SK-N-SH (cell line): Measurements from ENCODE around the gene CATSPERZ. TPM values are rescaled to one million over a fixed set of nuclear protein-coding genes. Genes with fewer than 3 reads are reported as not detected.

Experiments
- CTCF ChIA-PET: fragments of 300-600, 350-600 bp; formaldehyde crosslinking; extraction: SDS; loops from one replicate; lab custom pipeline; 2021; lab: Yijun Ruan, JAX
- POLR2A ChIA-PET: fragments of 350-600 bp; sonication (Branson Sonifier 250); formaldehyde crosslinking; extraction: SDS; loops from one replicate; lab custom pipeline; 2020; ENCODE audit warnings: antibody characterized with exemption, inconsistent platforms; lab: Yijun Ruan, JAX
- DNase-seq: peaks from one replicate; pipeline ENCODE4 v3.0.0; 2012
- H2AFZ ChIP-seq: fragments of 200-600 bp; sonication (generic); 2 replicates; pipeline ENCODE4 v1.8.1; 2016; ENCODE audit warnings: antibody characterized with exemption, mild to moderate bottlenecking, low read depth
- H3F3A ChIP-seq: fragments of 200-600 bp; sonication (generic); replicated peaks from 2 replicates; pipeline ENCODE3; 2016; ENCODE audit warnings: antibody characterized with exemption, mild to moderate bottlenecking; ENCODE audit not compliant: insufficient read depth
- H3K27ac ChIP-seq, 2 experiments: fragments of 200-500 bp in 1 of 2; fragments of 200-600 bp in 1 of 2; sonication (Bioruptor generic) in 1 of 2; sonication (generic), shearing (Covaris generic) in 1 of 2; 2 replicates each; pipeline versions ENCODE4 v1.5.1 to v1.6.1; 2014 to 2016; ENCODE audit warnings: low read depth in 2 of 2, inconsistent platforms in 1 of 2, low read length in 1 of 2, mild to moderate bottlenecking in 1 of 2, mixed read lengths in 1 of 2
- H3K27me3 ChIP-seq: fragments of 200-600 bp; sonication (generic), shearing (Covaris generic); 2 replicates; pipeline ENCODE4 v1.6.1; 2016; ENCODE audit warnings: mixed run types; ENCODE audit not compliant: insufficient read depth
- H3K36me3 ChIP-seq, 2 experiments: fragments of 200-500 bp in 1 of 2; fragments of 200-600 bp in 1 of 2; sonication (Bioruptor generic) in 1 of 2; sonication (generic) in 1 of 2; replicated peaks in 1 of 2; 2 replicates each; pipeline versions ENCODE3 to v1.5.1; 2014 to 2016; ENCODE audit warnings: low read length in 1 of 2, mild to moderate bottlenecking in 1 of 2; ENCODE audit not compliant: insufficient read depth in 2 of 2, control insufficient read depth in 1 of 2
- H3K4me1 ChIP-seq, 2 experiments: fragments of 200-500 bp in 1 of 2; fragments of 200-600 bp in 1 of 2; sonication (Bioruptor generic) in 1 of 2; sonication (generic), shearing (Covaris generic) in 1 of 2; 2 replicates each; pipeline versions ENCODE4 v1.5.1 to v1.6.1; 2014 to 2016; ENCODE audit warnings: low read depth in 1 of 2, low read length in 1 of 2, mixed run types in 1 of 2; ENCODE audit not compliant: insufficient read depth in 2 of 2, control insufficient read depth in 1 of 2
- H3K4me2 ChIP-seq: fragments of 200-600 bp; sonication (generic), shearing (Covaris generic); 2 replicates; pipeline ENCODE4 v1.6.1; 2017; ENCODE audit warnings: mixed run types
- H3K4me3 ChIP-seq, 2 experiments: fragments of 200-500 bp in 1 of 2; fragments of 200-600 bp in 1 of 2; sonication (Bioruptor generic) in 1 of 2; sonication (generic), shearing (Covaris generic) in 1 of 2; 2 replicates each; pipeline versions ENCODE4 v1.5.1 to v1.8.1; 2014 to 2016; ENCODE audit warnings: low read depth in 2 of 2, inconsistent platforms in 1 of 2, low read length in 1 of 2, mild to moderate bottlenecking in 1 of 2, mixed read lengths in 1 of 2, moderate library complexity in 1 of 2
- H3K79me2 ChIP-seq: fragments of 200-600 bp; sonication (generic); 2 replicates; pipeline ENCODE4 v1.8.1; 2017; ENCODE audit warnings: mild to moderate bottlenecking; ENCODE audit not compliant: insufficient read depth
- H3K9ac ChIP-seq: fragments of 200-600 bp; sonication (generic); 2 replicates; pipeline ENCODE4 v1.6.1; 2017; ENCODE audit warnings: mixed run types
- H3K9me2 ChIP-seq: fragments of 200-600 bp; sonication (generic); 2 replicates; pipeline ENCODE4 v1.6.1; 2017; ENCODE audit warnings: mixed run types
- H3K9me3 ChIP-seq: fragments of 200-600 bp; sonication (generic); 2 replicates; pipeline ENCODE4 v1.6.1; 2017; ENCODE audit warnings: mixed run types, mild to moderate bottlenecking, moderate library complexity
- H4K20me1 ChIP-seq: fragments of 200-600 bp; sonication (generic); 2 replicates; pipeline ENCODE4 v1.6.1; 2017; ENCODE audit warnings: mild to moderate bottlenecking, mixed run types; ENCODE audit not compliant: insufficient read depth
- CHD2 ChIP-seq: fragments of 150-350 bp; IDR thresholded peaks from 2 replicates; pipeline ENCODE4 v1.6.1; 2018; ENCODE audit warnings: low read length; ENCODE audit not compliant: partially characterized antibody
- EP300 ChIP-seq, 2 experiments: IDR thresholded peaks; 2 replicates each; pipeline versions ENCODE4 v1.4.0 to v1.6.1; 2012; ENCODE audit warnings: borderline replicate concordance in 1 of 2, low read depth in 1 of 2, low read length in 1 of 2
- EZH2phosphoT487 ChIP-seq: fragments of 200-600 bp; sonication (generic); IDR thresholded peaks from 2 replicates; pipeline ENCODE4 v1.6.1; 2017; ENCODE audit warnings: low read depth, mixed run types, mild to moderate bottlenecking, antibody characterized with exemption, moderate library complexity, borderline replicate concordance
- FOSL2 ChIP-seq: IDR thresholded peaks from 2 replicates; pipeline ENCODE4 v1.4.0; 2012; ENCODE audit warnings: low read depth, mild to moderate bottlenecking, moderate library complexity, borderline replicate concordance
- FOXJ3 ChIP-seq: sonication (generic); formaldehyde crosslinking; IDR thresholded peaks from 2 replicates; pipeline ENCODE4 v1.5.1; 2020; ENCODE audit warnings: mild to moderate bottlenecking, missing genetic modification reagents
- FOXM1 ChIP-seq: IDR thresholded peaks from 2 replicates; pipeline ENCODE4 v1.4.0; 2012; ENCODE audit warnings: low read depth, mild to moderate bottlenecking
- GABPA ChIP-seq: IDR thresholded peaks from 2 replicates; pipeline ENCODE4 v1.4.0; 2012; ENCODE audit warnings: low read depth, mild to moderate bottlenecking
- JUND ChIP-seq: IDR thresholded peaks from 2 replicates; pipeline ENCODE4 v1.4.0; 2012
- MAX ChIP-seq: IDR thresholded peaks from 2 replicates; pipeline ENCODE4 v1.4.0; 2012; ENCODE audit warnings: low read depth
- MEF2A ChIP-seq: IDR thresholded peaks from 2 replicates; pipeline ENCODE4 v1.4.0; 2012; ENCODE audit warnings: low read depth, borderline replicate concordance
- NFIC ChIP-seq: IDR thresholded peaks from 2 replicates; pipeline ENCODE4 v1.4.0; 2012; ENCODE audit warnings: borderline replicate concordance
- NRF1 ChIP-seq: IDR thresholded peaks from 2 replicates; pipeline ENCODE4 v1.6.1; 2012; ENCODE audit warnings: low read depth, mild to moderate bottlenecking, low read length
- RAD21 ChIP-seq: IDR thresholded peaks from 2 replicates; pipeline ENCODE4 v1.6.1; 2012; ENCODE audit warnings: mild to moderate bottlenecking, low read length
- RFX5 ChIP-seq: IDR thresholded peaks from 2 replicates; pipeline ENCODE4 v1.6.1; 2012; ENCODE audit warnings: mild to moderate bottlenecking, improper control_type of control experiment, low read length
- RXRA ChIP-seq: IDR thresholded peaks from 2 replicates; pipeline ENCODE4 v1.4.0; 2012; ENCODE audit warnings: low read depth, mild to moderate bottlenecking, borderline replicate concordance
- SMC3 ChIP-seq: IDR thresholded peaks from 2 replicates; pipeline ENCODE4 v1.6.1; 2012; ENCODE audit warnings: low read depth, low read length, improper control_type of control experiment
- TAF1 ChIP-seq: IDR thresholded peaks from 2 replicates; pipeline ENCODE4 v1.6.1; 2012; ENCODE audit warnings: low read depth, mild to moderate bottlenecking, low read length, moderate library complexity, borderline replicate concordance
- TCF12 ChIP-seq: IDR thresholded peaks from 2 replicates; pipeline ENCODE4 v1.4.0; 2012
- TEAD4 ChIP-seq: IDR thresholded peaks from 2 replicates; pipeline ENCODE4 v1.4.0; 2012; ENCODE audit warnings: mild to moderate bottlenecking, borderline replicate concordance; ENCODE audit not compliant: insufficient read depth
- USF2 ChIP-seq: fragments of 150-350 bp; IDR thresholded peaks from 2 replicates; pipeline ENCODE4 v1.6.1; 2017; ENCODE audit warnings: antibody characterized with exemption, low read length, low read depth, borderline replicate concordance
- YY1 ChIP-seq: IDR thresholded peaks from 2 replicates; pipeline ENCODE4 v1.4.0; 2012; ENCODE audit warnings: low read depth, mild to moderate bottlenecking
- WGBS: methylation state at CpG from one replicate; pipeline ENCODE4 v1.1.6; 2017; ENCODE audit warnings: low lambda C conversion rate; 5-methylcytosine and 5-hydroxymethylcytosine counted together
- polyA plus RNA-seq, 3 experiments: library from polyadenylated mRNA; depleted of rRNA; stranded (reverse); fragments of >200 nt; gene quantifications; 2 replicates each; pipeline ENCODE4 v1.2.3, GENCODE V29; 2012
- TF ChIP-seq, protein P1 (sequence below): IDR thresholded peaks from 2 replicates; pipeline ENCODE4 v1.6.1; 2012; ENCODE audit warnings: mild to moderate bottlenecking, low read depth, low read length, moderate library complexity
- TF ChIP-seq, protein P2 (sequence below): fragments of 200-600 bp; sonication (generic); IDR thresholded peaks from 2 replicates; pipeline ENCODE4 v1.6.1; 2017; ENCODE audit warnings: antibody characterized with exemption, mild to moderate bottlenecking, moderate library complexity
- TF ChIP-seq, protein P3 (sequence below): IDR thresholded peaks from 2 replicates; pipeline ENCODE4 v1.4.0; 2012; ENCODE audit warnings: low read depth, borderline replicate concordance

Gene CATSPERZ
- polyA plus RNA-seq, 1 of the 3 experiments (the other 2 are of a cell fraction) = 0.54 TPM

DNA sequence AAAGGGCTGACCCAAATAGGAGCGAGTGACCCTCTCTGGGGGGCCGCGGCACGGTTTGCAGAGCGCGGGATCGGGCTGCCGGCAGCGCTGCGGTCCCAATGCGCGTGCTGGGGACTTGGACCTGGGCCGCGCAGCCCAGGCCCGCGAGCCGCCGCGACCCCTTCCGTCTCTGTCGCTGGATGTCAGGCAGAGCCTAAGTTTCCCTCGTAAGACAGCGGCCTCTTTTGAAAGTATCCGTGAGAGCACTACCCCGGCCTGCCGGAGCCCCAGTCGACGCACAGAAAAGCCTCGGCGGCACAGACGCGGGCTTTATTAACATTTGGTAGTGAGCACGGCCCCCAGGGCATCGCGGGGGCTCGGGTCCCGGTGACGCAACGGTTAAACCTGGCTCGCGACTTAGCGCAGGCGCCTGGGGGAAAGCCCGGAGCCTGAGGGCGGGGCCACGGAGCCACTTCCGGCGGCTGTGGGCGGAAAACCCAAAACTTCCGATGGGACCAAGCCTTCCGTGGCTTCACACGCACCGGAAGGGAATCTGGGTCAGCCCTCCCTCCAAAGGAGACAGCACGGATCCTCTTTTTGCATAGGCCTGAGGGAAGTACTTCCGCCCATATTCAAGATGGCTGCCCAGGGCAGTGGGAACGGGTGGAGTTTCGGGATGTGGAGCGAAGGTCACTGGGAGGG, 30.5 kb upstream of the CATSPERZ start:
- Histone ChIP-seq H3K27me3 (no peaks in the 10 kb centered on the region), H3K4me3 (peak overlapping the region; percentile 60 to 76), H3K9me3 (no peaks in the 10 kb centered on the region), H3K4me1 (peaks cover 12 to 41% of the 10 kb centered on the region in 2 experiments; a peak in 2 of 4 replicates), H3K4me2 (peak overlapping the region; percentile 96), H3F3A (peaks cover 40% of the 10 kb centered on the region), H3K9ac (peak overlapping the region; percentile 84), H3K36me3 (peaks cover 7 to 20% of the 10 kb centered on the region in 2 experiments), H3K9me2 (no peaks in the 10 kb centered on the region), H2AFZ (peak overlapping the region; percentile 83; the same call in 1 of the 2 replicates), H3K27ac (peak overlapping the region; percentile 97 to 99), H4K20me1 (no peaks in the 10 kb centered on the region), H3K79me2 (peaks cover 19% of the 10 kb centered on the region)
- peak; percentile 86 for DNase-seq
- 1% methylated on average over 22 of the region's 58 CpGs for WGBS
- POLR2A ChIA-PET = interaction anchor here (1.0 to 6.5 kb wide), 9 partner anchors 15 to 84 kb away, joined by 3 to 112 read pairs (median 9); partner anchors contain the start of genes BAD, ESRRA, FKBP2 and GPR137
- CTCF ChIA-PET = interaction anchor here (0.7 to 6.9 kb wide), 15 partner anchors 11 to 90 kb away, joined by 3 to 89 read pairs (median 10); partner anchors contain the start of genes BAD, ESRRA, FERMT3 and KCNK4
- TF ChIP-seq, protein P1, sequence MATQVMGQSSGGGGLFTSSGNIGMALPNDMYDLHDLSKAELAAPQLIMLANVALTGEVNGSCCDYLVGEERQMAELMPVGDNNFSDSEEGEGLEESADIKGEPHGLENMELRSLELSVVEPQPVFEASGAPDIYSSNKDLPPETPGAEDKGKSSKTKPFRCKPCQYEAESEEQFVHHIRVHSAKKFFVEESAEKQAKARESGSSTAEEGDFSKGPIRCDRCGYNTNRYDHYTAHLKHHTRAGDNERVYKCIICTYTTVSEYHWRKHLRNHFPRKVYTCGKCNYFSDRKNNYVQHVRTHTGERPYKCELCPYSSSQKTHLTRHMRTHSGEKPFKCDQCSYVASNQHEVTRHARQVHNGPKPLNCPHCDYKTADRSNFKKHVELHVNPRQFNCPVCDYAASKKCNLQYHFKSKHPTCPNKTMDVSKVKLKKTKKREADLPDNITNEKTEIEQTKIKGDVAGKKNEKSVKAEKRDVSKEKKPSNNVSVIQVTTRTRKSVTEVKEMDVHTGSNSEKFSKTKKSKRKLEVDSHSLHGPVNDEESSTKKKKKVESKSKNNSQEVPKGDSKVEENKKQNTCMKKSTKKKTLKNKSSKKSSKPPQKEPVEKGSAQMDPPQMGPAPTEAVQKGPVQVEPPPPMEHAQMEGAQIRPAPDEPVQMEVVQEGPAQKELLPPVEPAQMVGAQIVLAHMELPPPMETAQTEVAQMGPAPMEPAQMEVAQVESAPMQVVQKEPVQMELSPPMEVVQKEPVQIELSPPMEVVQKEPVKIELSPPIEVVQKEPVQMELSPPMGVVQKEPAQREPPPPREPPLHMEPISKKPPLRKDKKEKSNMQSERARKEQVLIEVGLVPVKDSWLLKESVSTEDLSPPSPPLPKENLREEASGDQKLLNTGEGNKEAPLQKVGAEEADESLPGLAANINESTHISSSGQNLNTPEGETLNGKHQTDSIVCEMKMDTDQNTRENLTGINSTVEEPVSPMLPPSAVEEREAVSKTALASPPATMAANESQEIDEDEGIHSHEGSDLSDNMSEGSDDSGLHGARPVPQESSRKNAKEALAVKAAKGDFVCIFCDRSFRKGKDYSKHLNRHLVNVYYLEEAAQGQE = no peak
- TF ChIP-seq FOXJ3 (no peak), JUND (peak; percentile 47; the same call in 1 of the 2 replicates), RAD21 (peak; percentile 44), NFIC (no peak), GABPA (peak; percentile 98), FOSL2 (0 out of 2 replicates have a peak, but pooled peaks have one; percentile 34), EZH2phosphoT487 (no peak), RXRA (0 out of 2 replicates have a peak, but pooled peaks have one; percentile 33), CHD2 (peak; percentile 96), YY1 (peak; percentile 99), FOXM1 (no peak), USF2 (no peak; the same call in 1 of the 2 replicates), TEAD4 (0 out of 2 replicates have a peak, but pooled peaks have one; percentile 19), MAX (peak; percentile 34; the same call in 1 of the 2 replicates), TCF12 (peak; percentile 54), RFX5 (no peak), TAF1 (no peak; the same call in 1 of the 2 replicates), MEF2A (no peak), NRF1 (peak; percentile 76), EP300 (IDR thresholded peaks at IDR 0.05; ENCODE audit: borderline replicate concordance in 1 of 2, low read depth in 1 of 2, low read length in 1 of 2) (no peak; a peak in 1 of 4 replicates), SMC3 (no peak)
- TF ChIP-seq, protein P2, sequence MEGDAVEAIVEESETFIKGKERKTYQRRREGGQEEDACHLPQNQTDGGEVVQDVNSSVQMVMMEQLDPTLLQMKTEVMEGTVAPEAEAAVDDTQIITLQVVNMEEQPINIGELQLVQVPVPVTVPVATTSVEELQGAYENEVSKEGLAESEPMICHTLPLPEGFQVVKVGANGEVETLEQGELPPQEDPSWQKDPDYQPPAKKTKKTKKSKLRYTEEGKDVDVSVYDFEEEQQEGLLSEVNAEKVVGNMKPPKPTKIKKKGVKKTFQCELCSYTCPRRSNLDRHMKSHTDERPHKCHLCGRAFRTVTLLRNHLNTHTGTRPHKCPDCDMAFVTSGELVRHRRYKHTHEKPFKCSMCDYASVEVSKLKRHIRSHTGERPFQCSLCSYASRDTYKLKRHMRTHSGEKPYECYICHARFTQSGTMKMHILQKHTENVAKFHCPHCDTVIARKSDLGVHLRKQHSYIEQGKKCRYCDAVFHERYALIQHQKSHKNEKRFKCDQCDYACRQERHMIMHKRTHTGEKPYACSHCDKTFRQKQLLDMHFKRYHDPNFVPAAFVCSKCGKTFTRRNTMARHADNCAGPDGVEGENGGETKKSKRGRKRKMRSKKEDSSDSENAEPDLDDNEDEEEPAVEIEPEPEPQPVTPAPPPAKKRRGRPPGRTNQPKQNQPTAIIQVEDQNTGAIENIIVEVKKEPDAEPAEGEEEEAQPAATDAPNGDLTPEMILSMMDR = 0 out of 2 replicates have a peak, but pooled peaks have one; percentile 14
- TF ChIP-seq, protein P3, sequence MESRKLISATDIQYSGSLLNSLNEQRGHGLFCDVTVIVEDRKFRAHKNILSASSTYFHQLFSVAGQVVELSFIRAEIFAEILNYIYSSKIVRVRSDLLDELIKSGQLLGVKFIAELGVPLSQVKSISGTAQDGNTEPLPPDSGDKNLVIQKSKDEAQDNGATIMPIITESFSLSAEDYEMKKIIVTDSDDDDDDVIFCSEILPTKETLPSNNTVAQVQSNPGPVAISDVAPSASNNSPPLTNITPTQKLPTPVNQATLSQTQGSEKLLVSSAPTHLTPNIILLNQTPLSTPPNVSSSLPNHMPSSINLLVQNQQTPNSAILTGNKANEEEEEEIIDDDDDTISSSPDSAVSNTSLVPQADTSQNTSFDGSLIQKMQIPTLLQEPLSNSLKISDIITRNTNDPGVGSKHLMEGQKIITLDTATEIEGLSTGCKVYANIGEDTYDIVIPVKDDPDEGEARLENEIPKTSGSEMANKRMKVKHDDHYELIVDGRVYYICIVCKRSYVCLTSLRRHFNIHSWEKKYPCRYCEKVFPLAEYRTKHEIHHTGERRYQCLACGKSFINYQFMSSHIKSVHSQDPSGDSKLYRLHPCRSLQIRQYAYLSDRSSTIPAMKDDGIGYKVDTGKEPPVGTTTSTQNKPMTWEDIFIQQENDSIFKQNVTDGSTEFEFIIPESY = peak; percentile 41; the same call in 1 of the 2 replicates
